Fibroblast of mammary gland (primary cell): Measurements from ENCODE around the gene ZNF112.
"Not testable (repeated sequence)": the region's sequence is repeated elsewhere in the genome, so short reads cannot be mapped to it uniquely, and the experiment has no call there.

Source experiments
- DNase-seq: peaks from one replicate; pipeline ENCODE4 v3.0.0-alpha.2; 2010; ENCODE audit warnings: low read depth
- H3K4me3 ChIP-seq: 2 replicates; pipeline ENCODE4 v1.5.1; 2011; ENCODE audit warnings: low read depth, mild to moderate bottlenecking, low read length, moderate library complexity; ENCODE audit not compliant: control insufficient read depth
- TF ChIP-seq, protein P1 (sequence below): conservative IDR thresholded peaks from 2 replicates; pipeline ENCODE4 v1.5.1; 2011; ENCODE audit warnings: low read depth, low read length, inconsistent platforms; ENCODE audit not compliant: control insufficient read depth, insufficient read depth

ZNF112 gene

DNA sequence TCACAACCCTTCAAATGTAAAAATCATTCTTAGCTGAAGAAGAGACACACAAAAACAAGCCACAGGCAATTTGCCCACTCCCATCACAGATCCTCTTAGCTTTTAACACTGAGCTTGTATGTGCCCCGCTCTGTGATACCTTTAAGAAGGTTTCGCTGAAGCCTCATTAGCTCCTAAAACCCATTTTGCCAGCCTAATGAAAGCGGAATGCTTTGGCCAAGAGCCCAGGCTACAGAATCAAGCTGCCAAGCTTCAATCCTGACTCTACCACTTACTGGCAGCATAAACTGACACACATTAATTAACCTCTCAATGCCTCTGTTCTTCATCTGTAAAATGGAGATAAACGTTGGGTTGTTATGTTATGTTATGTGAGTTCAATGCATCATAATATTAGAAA, 10.5 kb downstream of the ZNF112 start:
- TF ChIP-seq, protein P1, sequence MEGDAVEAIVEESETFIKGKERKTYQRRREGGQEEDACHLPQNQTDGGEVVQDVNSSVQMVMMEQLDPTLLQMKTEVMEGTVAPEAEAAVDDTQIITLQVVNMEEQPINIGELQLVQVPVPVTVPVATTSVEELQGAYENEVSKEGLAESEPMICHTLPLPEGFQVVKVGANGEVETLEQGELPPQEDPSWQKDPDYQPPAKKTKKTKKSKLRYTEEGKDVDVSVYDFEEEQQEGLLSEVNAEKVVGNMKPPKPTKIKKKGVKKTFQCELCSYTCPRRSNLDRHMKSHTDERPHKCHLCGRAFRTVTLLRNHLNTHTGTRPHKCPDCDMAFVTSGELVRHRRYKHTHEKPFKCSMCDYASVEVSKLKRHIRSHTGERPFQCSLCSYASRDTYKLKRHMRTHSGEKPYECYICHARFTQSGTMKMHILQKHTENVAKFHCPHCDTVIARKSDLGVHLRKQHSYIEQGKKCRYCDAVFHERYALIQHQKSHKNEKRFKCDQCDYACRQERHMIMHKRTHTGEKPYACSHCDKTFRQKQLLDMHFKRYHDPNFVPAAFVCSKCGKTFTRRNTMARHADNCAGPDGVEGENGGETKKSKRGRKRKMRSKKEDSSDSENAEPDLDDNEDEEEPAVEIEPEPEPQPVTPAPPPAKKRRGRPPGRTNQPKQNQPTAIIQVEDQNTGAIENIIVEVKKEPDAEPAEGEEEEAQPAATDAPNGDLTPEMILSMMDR = no peak
- DNase-seq = no peak
- H3K4me3 ChIP-seq = no peak overlapping the region

DNA sequence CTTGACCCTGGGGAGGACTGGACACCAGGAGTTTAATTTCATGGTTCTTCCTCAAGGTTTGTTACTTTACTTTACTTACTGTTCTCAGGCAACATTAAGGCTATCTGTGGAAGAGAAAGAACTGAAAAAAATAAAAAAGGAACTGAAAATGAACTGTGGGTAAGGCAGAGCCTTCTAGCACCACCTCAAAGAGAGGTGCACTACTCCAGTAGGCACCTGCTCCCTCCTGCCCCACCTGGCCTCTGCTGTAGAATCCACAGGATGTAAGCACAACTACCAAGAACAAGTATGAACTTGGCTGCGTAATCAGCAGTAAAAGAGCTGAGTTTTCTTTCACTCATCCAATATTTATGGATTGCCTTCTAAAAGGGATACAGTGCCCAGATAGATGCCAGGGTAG, 12.2 kb downstream of the ZNF112 start:
- no peak for DNase-seq
- H3K4me3 ChIP-seq = no peak overlapping the region
- TF ChIP-seq, protein P1 = no peak

DNA sequence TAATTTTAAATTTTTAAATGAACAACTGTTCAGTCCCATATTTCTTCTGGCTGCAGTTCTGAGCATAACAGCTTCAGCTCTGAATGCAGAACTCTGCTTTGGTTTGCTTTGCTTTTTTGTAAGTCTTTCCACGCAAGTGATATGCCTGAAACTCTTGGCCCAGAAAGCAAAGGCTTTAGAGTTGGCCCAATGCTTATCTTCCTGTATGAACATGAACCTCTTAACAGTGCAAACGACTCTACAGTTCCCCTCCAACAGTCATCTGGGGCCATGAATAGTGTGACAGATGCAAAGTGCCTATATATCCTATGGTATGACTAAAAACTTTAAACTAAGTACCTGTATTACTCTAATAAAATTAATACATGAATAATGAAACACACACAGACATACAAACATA, 14.7 kb downstream of the ZNF112 start:
- TF ChIP-seq, protein P1 = no peak
- H3K4me3 ChIP-seq = no peak overlapping the region
- DNase-seq = no peak

DNA sequence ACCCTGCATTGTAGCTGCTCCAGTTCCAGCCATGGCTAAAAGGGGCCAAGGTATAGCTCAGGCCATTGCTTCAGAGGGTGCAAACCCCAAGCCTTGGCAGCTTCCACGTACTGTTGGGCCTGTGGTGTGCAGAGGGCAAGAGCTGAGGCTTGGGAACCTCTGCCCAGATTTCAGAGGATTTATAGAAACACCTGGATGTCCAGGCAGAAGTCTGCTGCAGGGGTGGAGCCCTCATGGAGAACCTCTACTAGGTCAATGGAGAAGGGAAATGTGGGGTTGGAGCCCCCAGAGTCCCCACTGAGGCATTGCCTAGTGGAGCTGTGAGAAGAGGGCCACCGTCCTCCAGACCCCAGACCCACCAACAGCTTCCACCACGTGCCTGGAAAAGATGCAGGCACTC, 21.8 kb downstream of the ZNF112 start:
- DNase-seq, H3K4me3 ChIP-seq: not testable (repeated sequence)

DNA sequence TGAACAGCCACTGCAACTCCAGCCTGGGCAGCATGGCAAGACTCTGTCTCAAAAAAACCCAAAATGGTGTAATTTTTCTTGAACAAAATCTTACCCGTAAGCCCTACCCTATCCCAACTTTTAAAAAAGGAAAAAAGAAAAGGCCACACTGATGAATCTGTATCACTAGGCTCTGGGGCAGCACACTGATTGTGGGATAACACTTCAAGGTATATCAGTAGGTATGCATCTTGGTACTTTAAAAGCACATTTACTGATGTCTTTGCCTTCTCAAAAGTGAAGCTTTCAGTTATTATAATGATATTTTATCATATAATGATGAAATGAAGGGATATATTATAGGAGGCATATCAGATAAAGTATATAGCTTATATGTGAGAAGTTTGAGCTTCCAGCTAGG, 24.3 kb downstream of the ZNF112 start:
- TF ChIP-seq, protein P1 = no peak
- H3K4me3 ChIP-seq = no peak overlapping the region
- DNase-seq = no peak

DNA sequence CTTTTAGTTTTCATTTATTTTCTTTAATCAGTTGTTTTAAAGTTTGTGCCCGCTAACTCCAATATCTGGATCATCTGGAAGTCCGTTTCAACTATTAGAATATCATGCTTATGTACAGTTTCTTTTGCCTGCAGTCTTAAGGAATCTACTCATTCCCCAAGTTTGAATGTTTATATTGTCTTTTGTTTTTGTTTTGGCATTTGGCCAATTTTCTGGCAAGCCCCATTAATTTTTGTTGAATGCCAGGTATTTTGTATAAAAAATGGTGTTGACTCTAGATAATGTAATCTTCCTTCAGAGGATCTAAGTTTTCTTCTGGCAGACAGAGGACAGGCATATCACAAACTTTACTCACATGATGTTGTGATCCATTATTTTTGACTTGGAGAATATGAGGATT, 40.6 kb downstream of the ZNF112 start:
- no peak for DNase-seq
- no peak overlapping the region for H3K4me3 ChIP-seq
- TF ChIP-seq, protein P1 = no peak

DNA sequence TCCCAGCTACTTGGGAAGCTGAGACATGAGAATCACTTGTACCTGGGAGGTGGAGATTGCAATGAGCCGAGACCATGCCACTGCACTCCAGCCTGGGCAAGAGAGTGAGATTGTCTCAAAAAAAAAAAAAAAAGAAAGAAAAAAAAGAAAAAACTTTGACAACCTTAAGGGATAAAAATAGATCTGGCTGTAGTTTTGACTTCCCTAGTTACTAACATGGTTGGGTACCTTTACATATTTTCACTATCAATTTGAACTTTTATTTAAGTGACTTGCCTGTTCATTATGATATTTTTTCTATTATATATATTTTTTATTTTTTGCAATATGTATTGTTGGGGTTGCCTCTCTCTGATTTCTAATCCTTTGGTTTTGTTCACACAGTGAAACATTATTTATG, 43.2 kb downstream of the ZNF112 start:
- DNase-seq = no peak
- H3K4me3 ChIP-seq = no peak overlapping the region

More for the DNA sequence above, 43.2 kb downstream of the ZNF112 start:
- TF ChIP-seq, protein P1 = no peak
